ENCODE data around the gene KIF13A.
"Not testable (repeated sequence)": the region's sequence is repeated elsewhere in the genome, so short reads cannot be mapped to it uniquely, and the experiment has no call there.

Gene KIF13A

GRCh38 chr6:17871189-17871519 lies 116.3 kb downstream of the KIF13A start:
- no peak for DNase-seq (ENCODE audit: low spot score)

- DNase-seq (ENCODE audit: low spot score) = no peak
Observed at GRCh38 chr6:17870300-17871188, 116.9 kb downstream of the KIF13A start.

GRCh38 chr6:17869753-17870050 lies 117.7 kb downstream of the KIF13A start:
- DNase-seq (ENCODE audit: low spot score) = no peak

GRCh38 chr6:17869010-17869752 lies 118.3 kb downstream of the KIF13A start:
- no peak for DNase-seq (ENCODE audit: low spot score)

GRCh38 chr6:17867880-17868279 lies 119.6 kb downstream of the KIF13A start:
- DNase-seq (ENCODE audit: low spot score) = no peak

GRCh38 chr6:17866876-17867444 lies 120.5 kb downstream of the KIF13A start:
- DNase-seq (ENCODE audit: low spot score) = no peak

GRCh38 chr6:17865798-17866725 lies 121.4 kb downstream of the KIF13A start:
- peak; percentile 58 for DNase-seq (ENCODE audit: low spot score)

GRCh38 chr6:17865243-17865642 lies 122.2 kb downstream of the KIF13A start:
- DNase-seq (ENCODE audit: low spot score) = peak; percentile 49

- DNase-seq (ENCODE audit: low spot score) = peak; percentile 31
Observed at GRCh38 chr6:17863901-17864754, 123.3 kb downstream of the KIF13A start.

- DNase-seq (ENCODE audit: low spot score) = no peak
Observed at GRCh38 chr6:17861361-17861760, 126.1 kb downstream of the KIF13A start.

- no peak for DNase-seq (ENCODE audit: low spot score)
Observed at GRCh38 chr6:17859846-17860245, 127.6 kb downstream of the KIF13A start.

GRCh38 chr6:17858584-17858983 lies 128.9 kb downstream of the KIF13A start:
- DNase-seq (ENCODE audit: low spot score) = no peak

GRCh38 chr6:17857188-17857587 lies 130.2 kb downstream of the KIF13A start:
- DNase-seq (ENCODE audit: low spot score) = not testable (repeated sequence)

- DNase-seq (ENCODE audit: low spot score) = no peak
Observed at GRCh38 chr6:17856306-17856705, 131.1 kb downstream of the KIF13A start.

GRCh38 chr6:17855381-17855780 lies 132.1 kb downstream of the KIF13A start:
- no peak for DNase-seq (ENCODE audit: low spot score)

- no peak for DNase-seq (ENCODE audit: low spot score)
Observed at GRCh38 chr6:17853533-17853932, 133.9 kb downstream of the KIF13A start.

- no peak for DNase-seq (ENCODE audit: low spot score)
Observed at GRCh38 chr6:17851720-17852161, 135.7 kb downstream of the KIF13A start.

- no peak for DNase-seq (ENCODE audit: low spot score)
Observed at GRCh38 chr6:17851001-17851719, 136.3 kb downstream of the KIF13A start.

- no peak for DNase-seq (ENCODE audit: low spot score)
Observed at GRCh38 chr6:17850281-17850680, 137.2 kb downstream of the KIF13A start.

- no peak for DNase-seq (ENCODE audit: low spot score)
Observed at GRCh38 chr6:17847203-17847760, 140.2 kb downstream of the KIF13A start.

Measured in SW480 (cell line).